ENCODE measurements around the gene HERC4.

Gene HERC4, protein sequence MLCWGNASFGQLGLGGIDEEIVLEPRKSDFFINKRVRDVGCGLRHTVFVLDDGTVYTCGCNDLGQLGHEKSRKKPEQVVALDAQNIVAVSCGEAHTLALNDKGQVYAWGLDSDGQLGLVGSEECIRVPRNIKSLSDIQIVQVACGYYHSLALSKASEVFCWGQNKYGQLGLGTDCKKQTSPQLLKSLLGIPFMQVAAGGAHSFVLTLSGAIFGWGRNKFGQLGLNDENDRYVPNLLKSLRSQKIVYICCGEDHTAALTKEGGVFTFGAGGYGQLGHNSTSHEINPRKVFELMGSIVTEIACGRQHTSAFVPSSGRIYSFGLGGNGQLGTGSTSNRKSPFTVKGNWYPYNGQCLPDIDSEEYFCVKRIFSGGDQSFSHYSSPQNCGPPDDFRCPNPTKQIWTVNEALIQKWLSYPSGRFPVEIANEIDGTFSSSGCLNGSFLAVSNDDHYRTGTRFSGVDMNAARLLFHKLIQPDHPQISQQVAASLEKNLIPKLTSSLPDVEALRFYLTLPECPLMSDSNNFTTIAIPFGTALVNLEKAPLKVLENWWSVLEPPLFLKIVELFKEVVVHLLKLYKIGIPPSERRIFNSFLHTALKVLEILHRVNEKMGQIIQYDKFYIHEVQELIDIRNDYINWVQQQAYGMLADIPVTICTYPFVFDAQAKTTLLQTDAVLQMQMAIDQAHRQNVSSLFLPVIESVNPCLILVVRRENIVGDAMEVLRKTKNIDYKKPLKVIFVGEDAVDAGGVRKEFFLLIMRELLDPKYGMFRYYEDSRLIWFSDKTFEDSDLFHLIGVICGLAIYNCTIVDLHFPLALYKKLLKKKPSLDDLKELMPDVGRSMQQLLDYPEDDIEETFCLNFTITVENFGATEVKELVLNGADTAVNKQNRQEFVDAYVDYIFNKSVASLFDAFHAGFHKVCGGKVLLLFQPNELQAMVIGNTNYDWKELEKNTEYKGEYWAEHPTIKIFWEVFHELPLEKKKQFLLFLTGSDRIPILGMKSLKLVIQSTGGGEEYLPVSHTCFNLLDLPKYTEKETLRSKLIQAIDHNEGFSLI
- total RNA-seq: 79.2 to 116 reads per million in 2 donors

DNA sequence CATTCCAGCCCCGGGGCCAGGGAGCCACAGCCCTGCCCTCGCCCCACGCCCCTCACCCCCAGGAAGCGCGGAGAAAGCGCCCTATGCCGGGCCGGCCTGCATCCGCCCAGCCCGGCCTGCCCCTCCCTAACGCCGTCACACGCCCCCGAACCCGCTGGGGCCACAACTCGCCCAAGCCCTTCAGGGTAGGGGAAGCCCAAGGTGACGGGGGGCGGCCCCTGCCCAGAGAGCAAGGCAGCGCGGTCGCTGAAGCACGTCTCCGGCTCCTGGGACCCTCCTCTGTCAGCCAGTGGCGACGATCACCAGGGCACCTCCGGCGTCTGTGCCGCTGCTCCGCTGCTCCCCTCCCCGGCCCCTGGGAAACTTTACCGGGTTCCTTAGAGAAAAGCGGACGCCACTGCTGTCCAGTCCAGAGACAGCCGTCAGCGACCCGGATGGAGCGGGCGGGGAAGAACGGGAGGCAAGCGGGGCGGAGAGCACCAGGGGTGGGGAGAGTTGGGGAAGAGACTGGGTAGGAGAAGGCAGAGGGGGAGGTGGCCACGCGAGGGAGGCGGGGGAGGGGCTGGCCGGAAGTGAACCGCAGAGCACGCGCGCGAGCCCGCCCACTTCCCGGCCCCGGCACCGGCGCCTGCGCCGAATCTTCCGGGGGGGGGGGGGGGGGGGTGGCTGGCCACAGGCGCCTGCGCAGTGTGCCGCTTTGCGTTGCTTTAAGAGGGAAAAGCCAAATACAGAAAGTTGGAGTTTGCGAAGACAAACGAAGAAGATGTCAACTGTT is at the start of gene HERC4:
Gene HERC4, minus strand, starts transcription at position 509 of the 775 bp plus-strand sequence. CDS start 2,175 bp downstream, outside the sequence.
- DNase-seq: peak; percentile 81 to 95 (median 87)

DNA sequence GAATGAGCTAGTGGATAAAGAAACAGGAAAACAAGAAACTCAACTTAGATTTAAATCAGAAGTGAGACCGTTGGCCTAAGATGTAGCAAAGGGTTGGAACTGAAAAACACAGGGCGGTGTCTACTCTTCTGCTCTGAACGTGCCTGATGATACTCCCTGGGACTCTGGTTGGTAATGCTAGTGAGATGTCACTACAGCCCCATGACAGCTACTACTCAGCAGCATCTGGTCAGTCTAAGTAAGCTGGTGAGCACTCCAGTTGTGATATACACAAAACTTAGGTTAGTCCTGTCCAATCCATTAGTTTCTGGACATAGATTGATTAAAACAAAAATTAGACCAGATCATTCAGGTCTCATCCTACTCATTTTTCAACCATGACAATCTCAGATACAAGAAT is 49.6 kb upstream of the HERC4 start:
- DNase-seq: no peak

DNA sequence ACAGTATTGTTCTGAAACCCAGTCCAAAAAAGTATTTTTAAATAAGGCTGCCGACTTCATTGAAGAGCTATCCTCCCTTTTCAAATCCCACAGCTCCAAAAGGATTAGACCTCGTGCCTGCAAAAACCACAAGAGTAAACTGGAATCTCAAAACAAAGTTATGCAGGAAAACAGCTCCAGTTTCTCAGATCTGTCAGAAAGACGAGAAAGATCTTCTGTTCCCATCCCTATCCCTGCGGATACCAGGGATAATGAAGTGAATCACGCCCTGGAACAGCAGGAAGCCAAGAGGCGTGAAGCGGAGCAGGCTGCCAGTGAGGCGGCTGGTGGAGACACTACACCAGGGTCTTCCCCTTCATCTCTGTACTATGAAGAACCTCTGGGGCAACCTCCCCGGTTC is 46.8 kb upstream of the HERC4 start:
- no peak for DNase-seq

DNA sequence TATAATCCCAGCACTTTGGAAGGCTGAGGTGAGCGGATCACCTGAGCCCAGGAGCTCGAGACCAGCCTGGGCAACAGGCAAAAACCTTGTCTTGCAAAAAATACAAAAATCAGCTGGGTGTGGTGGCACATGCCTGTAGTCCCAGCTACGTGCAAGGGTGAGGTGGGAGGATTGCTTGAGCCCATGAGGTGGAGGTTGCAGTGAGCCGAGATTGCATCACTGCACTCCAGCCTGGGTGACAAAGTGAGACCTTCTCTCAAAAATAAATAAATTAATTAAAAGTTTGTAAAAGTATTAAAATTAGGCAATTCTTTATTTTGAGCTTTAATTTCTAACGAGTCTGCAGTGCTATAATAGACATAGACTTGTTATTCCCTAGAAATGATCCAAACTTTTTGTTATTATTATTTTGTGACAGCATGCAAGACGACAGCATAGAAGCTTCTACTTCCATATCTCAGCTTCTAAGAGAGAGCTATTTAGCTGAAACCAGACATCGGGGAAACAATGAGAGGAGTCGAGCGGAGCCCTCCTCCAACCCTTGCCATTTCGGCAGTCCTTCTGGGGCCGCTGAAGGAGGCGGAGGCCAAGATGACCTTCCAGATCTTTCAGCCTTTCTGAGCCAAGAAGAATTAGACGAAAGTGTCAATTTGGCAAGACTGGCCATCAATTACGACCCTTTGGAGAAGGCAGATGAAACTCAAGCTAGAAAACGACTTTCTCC is 46.1 kb upstream of the HERC4 start:
- DNase-seq: no peak

DNA sequence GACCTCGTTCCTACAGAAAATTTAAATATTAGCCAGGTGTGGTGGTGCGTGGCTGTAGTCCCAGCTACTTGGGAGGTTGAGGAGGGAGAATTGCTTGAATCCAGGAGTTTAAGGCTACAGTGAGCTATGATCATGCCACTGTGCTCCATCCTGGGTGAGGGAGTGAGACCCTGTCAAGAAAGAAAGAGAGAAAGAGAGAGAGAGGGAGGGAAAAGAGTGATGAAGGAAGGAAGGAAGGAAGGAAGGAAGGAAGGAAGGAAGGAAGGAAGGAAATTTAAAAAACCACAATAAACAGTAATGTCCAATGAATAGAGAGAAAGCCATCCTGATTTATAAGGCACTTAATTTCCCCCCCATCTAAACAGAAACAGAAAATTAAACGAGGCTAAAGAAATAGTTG is 43.6 kb upstream of the HERC4 start:
- DNase-seq: no peak

DNA sequence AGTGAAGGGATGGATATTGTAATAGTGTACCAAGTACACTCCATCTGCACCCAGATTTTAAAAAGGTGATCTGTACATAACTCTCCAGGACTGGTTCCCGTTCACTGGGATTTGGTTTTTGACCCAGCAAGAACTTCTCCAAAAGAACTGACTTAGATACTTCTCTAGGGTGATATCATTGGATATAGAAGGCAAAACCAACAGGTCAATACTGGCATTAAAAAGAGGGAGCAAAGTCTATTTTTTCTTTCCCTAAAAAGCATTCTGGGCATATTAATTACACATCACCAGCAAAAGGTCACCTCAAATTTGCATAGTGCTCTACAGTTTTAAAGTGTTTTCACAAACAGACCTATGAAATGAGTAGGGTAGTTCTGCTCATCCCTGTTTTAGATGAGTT is 37.8 kb upstream of the HERC4 start:
- DNase-seq: no peak

DNA sequence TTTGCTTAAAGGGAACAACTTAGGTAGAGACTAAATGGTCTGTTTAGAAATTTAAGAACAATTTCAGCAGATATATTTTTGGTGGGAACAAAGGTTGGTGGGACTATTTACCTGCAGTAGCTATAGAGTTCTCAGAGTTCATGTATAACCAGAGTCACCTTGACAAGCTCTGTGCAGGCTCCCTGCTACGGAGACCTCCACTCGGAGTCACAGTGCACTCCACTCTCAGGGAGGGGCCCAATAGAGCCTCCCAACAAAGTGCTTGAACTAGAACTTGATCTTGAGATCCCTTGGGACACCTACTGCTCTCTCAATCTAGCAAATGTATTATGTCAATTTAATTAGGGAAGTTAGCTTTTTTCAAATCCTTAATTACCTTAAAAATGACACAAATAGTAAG is 36.5 kb upstream of the HERC4 start:
- no peak for DNase-seq

DNA sequence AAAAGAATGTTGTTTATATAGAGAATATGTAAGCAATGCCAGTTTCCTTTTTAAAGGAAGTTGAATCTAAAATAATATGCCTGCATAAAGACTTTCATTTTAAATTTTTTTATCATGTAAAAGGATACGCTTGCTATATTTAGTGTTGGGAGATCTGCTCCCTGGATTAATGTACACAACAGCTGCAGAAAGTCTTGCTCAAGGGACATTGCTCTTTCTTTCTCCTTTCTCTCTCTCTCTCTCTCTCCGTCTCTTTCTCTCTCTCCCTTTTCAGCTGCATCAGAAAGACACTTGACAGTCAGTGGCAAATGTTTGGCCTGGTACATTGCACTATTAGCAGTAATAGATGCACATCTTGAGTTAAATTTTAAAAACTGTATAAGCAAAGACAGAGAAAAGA is 34.9 kb upstream of the HERC4 start:
- DNase-seq: no peak

DNA sequence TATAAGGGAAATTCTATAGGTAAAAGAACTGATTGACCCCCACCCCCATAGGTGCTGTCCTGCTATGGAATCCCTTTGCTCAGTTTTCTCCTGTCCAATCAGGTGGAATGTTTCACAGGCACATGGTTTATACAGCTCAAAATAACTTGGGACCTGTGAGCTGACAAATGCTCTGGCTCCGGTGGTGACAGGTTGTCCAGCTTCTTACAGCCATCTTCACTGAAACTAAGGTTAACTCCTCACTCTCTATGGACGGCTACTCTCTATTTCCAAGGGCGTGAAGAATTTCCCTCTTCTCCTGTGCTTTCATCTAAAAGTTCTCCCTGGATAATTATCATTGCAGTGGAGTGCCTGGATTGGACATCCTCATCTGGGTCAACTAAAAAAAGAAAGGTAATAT is 34.2 kb upstream of the HERC4 start, which contains the start of gene MYPN:
Gene MYPN, plus strand, starts transcription at position 158 of the 400 bp plus-strand sequence. CDS start 11,951 bp downstream, outside the sequence.
- DNase-seq: no peak

DNA sequence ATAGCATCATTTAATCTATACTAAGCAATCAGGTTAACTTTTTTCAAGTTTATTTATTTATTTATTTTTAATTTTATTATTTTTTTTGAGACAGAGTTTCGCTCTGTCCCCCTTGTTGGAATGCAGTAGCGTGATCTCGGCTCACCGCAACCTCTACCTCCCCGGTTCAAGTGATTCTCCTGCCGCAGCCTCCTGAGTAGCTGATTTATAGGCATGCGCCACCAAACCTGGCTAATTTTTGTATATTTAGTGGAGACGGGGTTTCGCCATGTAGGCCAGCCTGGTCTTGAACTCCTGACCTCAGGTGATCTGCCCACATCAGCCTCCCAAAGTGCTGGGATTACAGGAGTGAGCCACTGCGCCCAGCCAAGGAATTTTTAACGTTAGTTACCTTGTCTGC is 33.6 kb upstream of the HERC4 start:
- DNase-seq: no peak

DNA sequence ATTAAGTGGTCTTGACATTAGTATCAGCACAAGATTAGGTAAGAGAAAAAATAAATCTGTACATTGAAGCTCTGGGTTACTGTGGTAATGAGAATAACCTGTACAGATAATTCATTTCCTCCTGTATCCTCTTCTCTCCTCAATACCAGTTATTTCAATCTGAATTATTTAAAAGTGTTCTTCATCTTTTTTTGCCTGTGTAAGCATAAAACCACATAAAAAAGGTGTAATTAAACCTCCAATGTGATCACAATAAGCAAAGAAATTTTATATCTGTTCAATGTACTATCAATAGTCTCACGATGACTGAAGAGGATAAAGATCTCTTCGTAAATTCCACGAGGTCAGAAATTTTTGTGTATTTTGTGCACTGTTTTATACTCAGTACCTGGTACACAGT is 33.0 kb upstream of the HERC4 start:
- no peak for DNase-seq

DNA sequence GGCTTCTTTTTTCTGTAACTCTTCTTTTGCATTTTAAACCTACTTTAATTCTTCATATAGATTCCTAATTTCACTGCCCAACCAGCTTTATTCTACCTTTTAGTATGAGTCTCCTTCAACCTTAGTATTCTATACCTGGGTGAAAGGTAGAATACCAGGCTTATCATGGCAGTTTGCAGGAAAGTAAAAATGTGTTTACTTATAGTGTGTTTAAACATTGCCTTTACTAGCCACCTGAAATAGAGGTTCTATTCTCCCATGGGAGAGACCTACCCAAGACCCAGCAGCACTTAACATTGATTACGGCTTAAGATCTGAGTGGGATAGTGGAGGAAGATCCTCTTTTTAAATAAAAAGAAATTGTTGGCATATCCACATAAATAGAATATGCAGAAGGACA is 32.6 kb upstream of the HERC4 start:
- DNase-seq: no peak

DNA sequence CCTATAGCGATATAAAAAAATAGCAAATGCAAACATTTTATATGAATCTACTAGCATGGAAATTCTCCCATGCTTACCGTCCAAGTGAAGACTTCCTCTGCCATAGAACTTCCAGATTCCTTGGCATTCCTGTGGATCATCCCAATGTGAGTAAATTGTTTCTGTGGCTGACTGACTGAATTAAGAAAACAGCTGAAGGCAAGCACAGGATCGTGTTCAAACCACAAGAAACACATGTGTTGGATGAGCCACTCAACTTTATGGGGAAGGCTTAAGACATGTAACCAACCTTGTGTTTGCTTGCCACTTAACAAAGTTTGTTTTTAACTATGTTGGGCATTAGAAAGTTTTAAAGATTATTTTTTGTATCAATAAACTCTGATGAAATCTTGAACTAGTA is 31.6 kb upstream of the HERC4 start:
- DNase-seq: no peak

DNA sequence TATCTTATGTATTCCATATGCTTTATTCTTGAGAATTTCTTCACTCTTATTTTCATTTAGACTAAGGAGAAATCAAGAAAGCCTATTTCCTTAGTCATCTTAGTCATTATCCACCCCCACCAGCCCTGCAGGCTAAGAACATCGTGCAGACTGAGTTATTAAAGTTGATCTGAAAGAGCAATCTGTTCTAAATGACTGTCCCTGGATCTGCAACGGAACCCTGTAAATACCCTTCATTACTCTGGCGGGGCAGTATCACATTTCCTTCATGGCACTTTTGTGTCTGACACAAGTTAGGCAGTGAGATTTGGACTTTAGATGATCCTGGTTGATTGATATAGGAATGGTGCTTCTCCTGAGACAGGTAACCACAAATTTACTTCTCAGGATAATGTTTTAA is 30.7 kb upstream of the HERC4 start:
- DNase-seq: peak in 1 of 5 experiments; percentile 66

DNA sequence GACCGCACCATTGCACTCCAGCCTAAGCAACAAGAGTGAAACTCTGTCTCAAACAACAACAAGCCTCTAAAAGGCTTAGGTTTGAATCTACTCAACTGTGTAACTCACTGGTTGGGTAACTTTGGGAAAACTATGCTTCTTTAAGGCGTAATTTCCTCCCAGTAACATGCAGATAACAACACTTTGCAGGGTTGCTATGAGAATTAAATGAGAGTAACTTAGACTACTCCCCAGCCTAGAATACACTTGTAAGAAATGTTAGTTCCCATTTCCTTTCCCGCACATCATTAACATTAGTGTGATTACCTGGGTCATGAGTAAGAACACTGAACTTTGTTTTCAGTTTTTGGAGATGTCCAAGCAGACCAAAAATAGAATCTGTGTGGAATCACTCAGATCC is 28.8 kb upstream of the HERC4 start:
- no peak for DNase-seq

DNA sequence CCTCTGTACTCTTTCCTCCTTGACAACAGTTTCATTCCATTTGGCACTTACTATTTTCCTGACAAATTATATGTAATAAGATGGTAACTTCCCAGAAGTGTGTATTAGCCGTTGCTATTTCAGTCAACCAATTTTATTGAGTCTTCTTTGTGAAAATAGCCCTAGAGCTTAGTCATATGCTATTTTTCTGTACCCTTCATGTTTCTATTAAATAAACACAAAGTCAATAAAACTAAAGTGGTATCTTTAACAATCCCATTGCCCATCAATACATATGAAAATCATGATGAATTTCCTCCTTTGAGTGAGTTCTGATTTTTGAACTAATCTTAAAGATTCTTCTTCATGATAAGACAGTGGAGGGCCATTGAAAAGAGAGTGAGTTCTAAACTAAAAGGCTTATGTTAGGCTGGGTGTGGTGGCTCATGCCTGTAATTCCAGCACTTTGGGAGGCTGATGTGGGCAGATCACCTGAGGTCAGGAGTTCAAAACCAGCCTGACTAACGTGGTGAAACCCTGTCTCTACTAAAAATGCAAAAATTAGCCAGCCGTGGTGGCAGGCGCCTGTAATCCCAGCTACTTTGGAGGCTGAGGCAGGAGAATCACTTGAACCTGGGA is 28.3 kb upstream of the HERC4 start:
- no peak for DNase-seq

DNA sequence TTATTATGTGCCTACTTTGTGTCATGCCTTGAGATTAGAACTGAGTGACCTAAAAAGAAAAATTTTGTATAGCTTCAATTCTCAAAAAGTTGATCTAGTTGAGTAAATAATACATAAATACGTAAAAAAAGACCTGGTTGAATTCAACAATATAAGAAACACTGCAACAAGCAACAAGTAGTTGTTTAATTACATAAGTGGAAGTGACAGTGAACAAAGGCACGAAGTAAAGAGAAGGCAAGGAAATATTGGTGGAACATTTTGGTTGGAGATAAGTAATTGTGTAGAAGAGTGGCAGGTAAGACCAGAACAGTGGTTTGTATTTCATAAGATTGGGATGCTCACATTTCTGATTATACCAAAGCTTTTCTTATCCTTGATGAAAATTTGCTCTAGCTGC is 26.0 kb upstream of the HERC4 start:
- no peak for DNase-seq

DNA sequence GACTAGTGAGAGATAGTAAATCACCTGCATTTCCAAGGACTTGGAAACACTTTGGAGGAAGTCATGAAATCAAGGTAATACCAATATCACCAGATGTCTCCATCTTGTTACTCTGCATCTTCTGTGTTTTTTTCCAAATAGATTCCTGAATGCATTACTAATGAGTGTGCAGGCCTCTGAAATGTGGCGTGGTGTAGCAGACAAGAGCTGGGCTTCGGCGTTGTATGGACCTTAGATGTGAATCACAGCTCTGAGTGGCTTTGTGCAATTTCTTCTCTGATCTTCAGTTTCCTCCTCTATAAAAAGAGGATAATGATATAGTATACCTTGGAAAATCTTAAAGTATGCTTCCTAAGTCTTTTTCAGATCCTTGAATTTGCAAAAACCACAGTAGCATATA is 24.7 kb upstream of the HERC4 start:
- no peak for DNase-seq

DNA sequence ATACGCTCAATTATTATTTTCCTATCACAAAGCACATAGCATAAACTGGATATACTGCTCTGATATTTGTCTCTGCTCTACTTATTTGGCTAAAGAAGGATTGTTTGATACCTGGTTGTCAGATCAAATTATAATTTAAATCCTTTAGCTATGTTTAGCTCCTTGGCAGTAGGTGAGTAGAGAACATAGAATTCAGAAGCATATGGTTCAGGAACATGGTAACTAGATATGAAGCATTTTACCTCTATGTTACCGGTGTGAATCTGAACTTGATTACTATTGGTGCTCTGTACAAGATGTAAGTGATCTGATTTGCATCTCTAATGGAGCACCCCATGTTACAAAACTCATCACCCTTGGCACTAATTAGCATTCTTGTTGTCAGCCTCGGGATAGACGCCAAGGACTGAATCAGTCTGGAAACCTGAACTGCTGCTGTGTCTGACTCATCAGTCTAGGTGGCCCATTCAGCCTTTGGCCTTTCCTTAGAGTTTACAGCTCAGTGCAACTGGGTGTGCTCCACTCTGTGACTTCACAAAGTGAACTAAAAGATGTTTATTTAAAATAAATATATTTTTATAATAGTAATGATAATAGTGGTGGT is 21.9 kb upstream of the HERC4 start:
- no peak for DNase-seq

DNA sequence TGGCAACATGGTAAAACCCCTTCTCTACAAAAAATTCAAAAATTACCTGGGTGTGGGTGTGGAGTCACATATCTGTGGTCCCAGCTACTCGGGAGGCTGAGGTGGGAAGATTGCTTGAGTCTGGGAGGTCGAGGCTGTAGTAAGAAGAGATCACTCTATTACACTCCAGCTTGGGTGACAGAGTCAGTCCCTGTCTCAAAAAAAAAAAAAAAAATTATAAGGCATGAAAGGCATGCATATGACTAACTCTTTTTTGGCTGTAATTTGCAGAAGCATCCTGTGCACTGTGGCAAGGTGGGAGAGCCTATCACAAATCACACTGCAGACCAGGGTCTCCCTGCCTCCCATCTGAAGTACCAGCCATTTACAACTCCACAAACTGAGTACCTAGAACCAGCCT is 20.1 kb upstream of the HERC4 start:
- DNase-seq: no peak

DNA sequence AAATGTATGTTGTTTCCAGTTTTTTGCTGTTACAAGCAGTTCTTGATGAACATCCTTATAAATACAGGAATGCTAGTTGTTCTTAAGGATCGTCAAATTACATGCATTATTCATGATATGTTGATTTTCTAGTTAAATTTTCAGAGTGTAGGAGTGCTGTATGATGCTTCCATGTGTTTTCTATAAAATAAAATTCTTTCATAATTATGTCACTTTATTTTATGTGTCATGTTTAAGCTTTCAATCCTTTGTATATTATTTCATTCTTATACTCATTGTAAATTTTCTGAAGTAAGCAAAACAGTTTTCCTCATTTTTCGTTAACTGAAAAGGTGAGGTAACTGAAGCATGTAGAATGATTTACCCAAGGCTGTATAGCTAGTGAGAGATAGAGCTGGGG is 17.4 kb upstream of the HERC4 start:
- no peak for DNase-seq

Measured in T-helper 2 cell (primary cell).